HepG2 (cell line): ENCODE data around the gene TPM1. TPM values are rescaled to one million over a fixed set of nuclear protein-coding genes. Genes with fewer than 3 reads are reported as not detected.

Experiments
- AHR ChIP-seq: IDR thresholded peaks from 2 replicates; pipeline ENCODE4 v1.6.1; 2018; ENCODE audit warnings: missing genetic modification reagents, missing compliant biosample characterization
- ATAD3A ChIP-seq: sonication (generic); formaldehyde crosslinking; IDR thresholded peaks from 2 replicates; pipeline ENCODE4 v1.4.0; 2020; ENCODE audit warnings: missing genetic modification reagents
- GLI4 ChIP-seq: sonication (generic); formaldehyde crosslinking; IDR thresholded peaks from 2 replicates; pipeline ENCODE4 v1.5.1; 2020; ENCODE audit warnings: missing genetic modification reagents, mild to moderate bottlenecking, moderate library complexity, borderline replicate concordance
- HMG20B ChIP-seq: conservative IDR thresholded peaks from 2 replicates; pipeline ENCODE4 v1.6.1; 2016; ENCODE audit warnings: missing genetic modification reagents, missing compliant biosample characterization
- IRF2 ChIP-seq: IDR thresholded peaks from 2 replicates; pipeline ENCODE4 v1.6.1; 2018; ENCODE audit warnings: missing genetic modification reagents, missing compliant biosample characterization
- MBNL3 ChIP-seq: fragments of 250-450 bp; sonication (Bioruptor Pico); conservative IDR thresholded peaks from 2 replicates; pipeline ENCODE4 v1.8.0; 2022; ENCODE audit warnings: mild to moderate bottlenecking, inconsistent platforms
- MTERF4 ChIP-seq: sonication (generic); formaldehyde crosslinking; IDR thresholded peaks from 2 replicates; pipeline ENCODE4 v1.8.0; 2023; ENCODE audit warnings: mild to moderate bottlenecking, missing genetic modification reagents
- NFRKB ChIP-seq: fragments of 450-650 bp; IDR thresholded peaks from 2 replicates; pipeline ENCODE4 v1.6.1; 2017
- PRDM4 ChIP-seq: sonication (generic); formaldehyde crosslinking; IDR thresholded peaks from 2 replicates; pipeline ENCODE4 v1.9.0; 2021; ENCODE audit warnings: missing genetic modification reagents, borderline replicate concordance
- RBM39 ChIP-seq: fragments of 200-400 bp; formaldehyde crosslinking; IDR thresholded peaks from one replicate; pipeline ENCODE4 v1.6.1; 2018; ENCODE audit warnings: antibody characterized with exemption, mild to moderate bottlenecking, low read depth, low read length; ENCODE audit not compliant: poor library complexity, severe bottlenecking
- SOX6 ChIP-seq, 2 experiments: fragments of 450-650 bp in 1 of 2; sonication (generic) in 1 of 2; formaldehyde crosslinking in 1 of 2; IDR thresholded peaks; 2 replicates each; pipeline versions ENCODE4 v1.4.0 to v1.6.1; 2017 to 2020; ENCODE audit warnings: antibody characterized with exemption in 1 of 2, mild to moderate bottlenecking in 1 of 2, missing genetic modification reagents in 1 of 2
- SSRP1 ChIP-seq: IDR thresholded peaks from 2 replicates; pipeline ENCODE4 v1.6.1; 2016; ENCODE audit warnings: control low read depth
- TFAP4 ChIP-seq: sonication (generic); IDR thresholded peaks from 2 replicates; pipeline ENCODE4 v1.6.1; 2016; ENCODE audit warnings: low read depth, borderline replicate concordance
- WIZ ChIP-seq: sonication (generic); formaldehyde crosslinking; IDR thresholded peaks from 2 replicates; pipeline ENCODE4 v1.5.1; 2020; ENCODE audit warnings: mild to moderate bottlenecking, missing genetic modification reagents
- ZMAT3 ChIP-seq: sonication (generic); formaldehyde crosslinking; conservative IDR thresholded peaks from 2 replicates; pipeline ENCODE4 v1.7.0; 2021; ENCODE audit warnings: missing genetic modification reagents
- ZNF225 ChIP-seq: sonication (generic); formaldehyde crosslinking; IDR thresholded peaks from 2 replicates; pipeline ENCODE4 v1.4.0; 2020; ENCODE audit warnings: mild to moderate bottlenecking, missing genetic modification reagents
- ZNF510 ChIP-seq: sonication (generic); formaldehyde crosslinking; IDR thresholded peaks from 2 replicates; pipeline ENCODE4 v1.4.0; 2020; ENCODE audit warnings: low read depth, mild to moderate bottlenecking, missing genetic modification reagents
- ZNF878 ChIP-seq: sonication (generic); formaldehyde crosslinking; IDR thresholded peaks from 2 replicates; pipeline ENCODE4 v1.8.1; 2023; ENCODE audit warnings: mild to moderate bottlenecking, missing genetic modification reagents, moderate library complexity
- ZSCAN22 ChIP-seq: sonication (generic); formaldehyde crosslinking; IDR thresholded peaks from 2 replicates; pipeline ENCODE4 v1.4.0; 2020; ENCODE audit warnings: mild to moderate bottlenecking, missing genetic modification reagents
- polyA plus RNA-seq, 8 experiments: library from polyadenylated mRNA; depleted of rRNA in 3 of 8; stranded (reverse) in 7 of 8; unstranded in 1 of 8; fragments of >200 nt; fragmentation: Illumina TruSeq in 4 of 8; extraction: Trizol in 4 of 8; gene quantifications; 2 replicates each; pipeline versions ENCODE4 v1.2.1 to v1.2.3, GENCODE V29; 2011 to 2016; ENCODE audit warnings: low read depth in 4 of 8, missing spikeins in 1 of 8, mixed read lengths in 1 of 8; ENCODE audit not compliant: insufficient read depth in 1 of 8
- total RNA-seq, 5 experiments: library from RNA; depleted of rRNA; stranded (reverse); fragments of >200 nt; fragmentation: Illumina TruSeq; extraction: Trizol; gene quantifications; 2 replicates each; pipeline ENCODE4 v1.2.3, GENCODE V29; 2016; ENCODE audit warnings: low read depth in 1 of 5
- TF ChIP-seq, protein P1 (sequence below): sonication (generic); formaldehyde crosslinking; IDR thresholded peaks from 2 replicates; pipeline ENCODE4 v1.4.0; 2020; ENCODE audit warnings: missing genetic modification reagents
- TF ChIP-seq, protein P2 (sequence below): sonication (generic); formaldehyde crosslinking; IDR thresholded peaks from 2 replicates; pipeline ENCODE4 v1.9.0; 2022; ENCODE audit warnings: missing genetic modification reagents, mild to moderate bottlenecking, borderline replicate concordance

TPM1 gene
- total and polyA plus RNA-seq, 2 of the 13 experiments (the other 11 are each of a cell fraction or from before 2014, with no cell fraction given) = 98.9 to 109 TPM

- TF ChIP-seq, protein P1, sequence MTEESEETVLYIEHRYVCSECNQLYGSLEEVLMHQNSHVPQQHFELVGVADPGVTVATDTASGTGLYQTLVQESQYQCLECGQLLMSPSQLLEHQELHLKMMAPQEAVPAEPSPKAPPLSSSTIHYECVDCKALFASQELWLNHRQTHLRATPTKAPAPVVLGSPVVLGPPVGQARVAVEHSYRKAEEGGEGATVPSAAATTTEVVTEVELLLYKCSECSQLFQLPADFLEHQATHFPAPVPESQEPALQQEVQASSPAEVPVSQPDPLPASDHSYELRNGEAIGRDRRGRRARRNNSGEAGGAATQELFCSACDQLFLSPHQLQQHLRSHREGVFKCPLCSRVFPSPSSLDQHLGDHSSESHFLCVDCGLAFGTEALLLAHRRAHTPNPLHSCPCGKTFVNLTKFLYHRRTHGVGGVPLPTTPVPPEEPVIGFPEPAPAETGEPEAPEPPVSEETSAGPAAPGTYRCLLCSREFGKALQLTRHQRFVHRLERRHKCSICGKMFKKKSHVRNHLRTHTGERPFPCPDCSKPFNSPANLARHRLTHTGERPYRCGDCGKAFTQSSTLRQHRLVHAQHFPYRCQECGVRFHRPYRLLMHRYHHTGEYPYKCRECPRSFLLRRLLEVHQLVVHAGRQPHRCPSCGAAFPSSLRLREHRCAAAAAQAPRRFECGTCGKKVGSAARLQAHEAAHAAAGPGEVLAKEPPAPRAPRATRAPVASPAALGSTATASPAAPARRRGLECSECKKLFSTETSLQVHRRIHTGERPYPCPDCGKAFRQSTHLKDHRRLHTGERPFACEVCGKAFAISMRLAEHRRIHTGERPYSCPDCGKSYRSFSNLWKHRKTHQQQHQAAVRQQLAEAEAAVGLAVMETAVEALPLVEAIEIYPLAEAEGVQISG = peak; percentile 52; the same call in 1 of the 2 replicates
- TF ChIP-seq, protein P2, sequence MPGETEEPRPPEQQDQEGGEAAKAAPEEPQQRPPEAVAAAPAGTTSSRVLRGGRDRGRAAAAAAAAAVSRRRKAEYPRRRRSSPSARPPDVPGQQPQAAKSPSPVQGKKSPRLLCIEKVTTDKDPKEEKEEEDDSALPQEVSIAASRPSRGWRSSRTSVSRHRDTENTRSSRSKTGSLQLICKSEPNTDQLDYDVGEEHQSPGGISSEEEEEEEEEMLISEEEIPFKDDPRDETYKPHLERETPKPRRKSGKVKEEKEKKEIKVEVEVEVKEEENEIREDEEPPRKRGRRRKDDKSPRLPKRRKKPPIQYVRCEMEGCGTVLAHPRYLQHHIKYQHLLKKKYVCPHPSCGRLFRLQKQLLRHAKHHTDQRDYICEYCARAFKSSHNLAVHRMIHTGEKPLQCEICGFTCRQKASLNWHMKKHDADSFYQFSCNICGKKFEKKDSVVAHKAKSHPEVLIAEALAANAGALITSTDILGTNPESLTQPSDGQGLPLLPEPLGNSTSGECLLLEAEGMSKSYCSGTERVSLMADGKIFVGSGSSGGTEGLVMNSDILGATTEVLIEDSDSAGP (CRISPR knock-in tag) = no peak
- no peak for TF ChIP-seq ZNF225 (CRISPR knock-in tag)
- no peak for TF ChIP-seq WIZ
- no peak for TF ChIP-seq ZNF510 (CRISPR knock-in tag)
- no peak for TF ChIP-seq MTERF4 (CRISPR knock-in tag)
- TF ChIP-seq MBNL3 (CRISPR knock-in tag) = no peak
- no peak; the same call in 1 of the 2 replicates for TF ChIP-seq HMG20B
- no peak for TF ChIP-seq AHR (CRISPR knock-in tag)
- no peak for TF ChIP-seq ZNF878 (CRISPR knock-in tag)
- TF ChIP-seq SSRP1 (CRISPR knock-in tag) = no peak
- no peak for TF ChIP-seq ATAD3A (CRISPR knock-in tag)
- no peak for TF ChIP-seq PRDM4
- no peak for TF ChIP-seq NFRKB
- no peak for TF ChIP-seq GLI4 (CRISPR knock-in tag)
- no peak for TF ChIP-seq ZSCAN22 (CRISPR knock-in tag)
- TF ChIP-seq ZMAT3 (CRISPR knock-in tag) = no peak
- TF ChIP-seq RBM39 = no peak
- TF ChIP-seq TFAP4 = peak; percentile 24; the same call in 1 of the 2 replicates
- peak; percentile 56; the same call in 1 of the 2 replicates for TF ChIP-seq IRF2
- no peak for TF ChIP-seq SOX6 (IDR thresholded peaks at IDR 0.05)
- TF ChIP-seq SOX6 (CRISPR knock-in tag; IDR thresholded peaks at IDR 0.05) = peak; percentile 86
Measured at GRCh38 chr15:63010920-63011693, 31.4 kb upstream of the TPM1 start (continued).
